GM12878 (cell line): ENCODE results near the gene RND1.

ENCODE experiments used
- BHLHE40 ChIP-seq, 2 experiments: fragments of 450-650 bp in 1 of 2; IDR thresholded peaks; 2 replicates each; pipeline ENCODE4 v1.6.1; 2011 to 2017; ENCODE audit warnings: low read depth in 2 of 2, borderline replicate concordance in 1 of 2, improper control_type of control experiment in 1 of 2, low read length in 1 of 2, mild to moderate bottlenecking in 1 of 2
- CHD2 ChIP-seq: IDR thresholded peaks from 2 replicates; pipeline ENCODE4 v1.6.1; 2011; ENCODE audit warnings: low read depth, low read length, improper control_type of control experiment, borderline replicate concordance
- CTCF ChIP-seq, 3 experiments: IDR thresholded peaks in 2 of 3; conservative IDR thresholded peaks in 1 of 3; 2 replicates each; pipeline ENCODE4 v1.5.1; 2011; ENCODE audit warnings: low read depth in 3 of 3, low read length in 3 of 3, mild to moderate bottlenecking in 3 of 3, control low read depth in 2 of 3, moderate library complexity in 2 of 3, inconsistent platforms in 1 of 3, mixed read lengths in 1 of 3; ENCODE audit not compliant: control insufficient read depth in 2 of 3, insufficient read depth in 1 of 3; ENCODE audit errors: extremely low read depth in 1 of 3
- EP300 ChIP-seq, 2 experiments: fragments of 150-350 bp in 1 of 2; IDR thresholded peaks; 2 replicates each; pipeline ENCODE4 v1.6.1; 2011 to 2012; ENCODE audit warnings: low read depth in 2 of 2, low read length in 2 of 2, borderline replicate concordance in 1 of 2, improper control_type of control experiment in 1 of 2, inconsistent platforms in 1 of 2; ENCODE audit not compliant: control insufficient read depth in 1 of 2
- JUND ChIP-seq: IDR thresholded peaks from 2 replicates; pipeline ENCODE4 v1.6.1; 2012; ENCODE audit warnings: low read depth, mild to moderate bottlenecking, low read length, improper control_type of control experiment, moderate library complexity
- KDM1A ChIP-seq: fragments of 200-600 bp; sonication (generic); IDR thresholded peaks from 2 replicates; pipeline ENCODE4 v1.6.1; 2016; ENCODE audit warnings: borderline replicate concordance
- MAX ChIP-seq: IDR thresholded peaks from 2 replicates; pipeline ENCODE4 v1.6.1; 2012; ENCODE audit warnings: low read depth, low read length, improper control_type of control experiment
- PML ChIP-seq: IDR thresholded peaks from 2 replicates; pipeline ENCODE4 v1.6.1; 2012; ENCODE audit warnings: low read length, inconsistent platforms
- POLR2AphosphoS5 ChIP-seq: IDR thresholded peaks from 2 replicates; pipeline ENCODE4 v1.6.1; 2011; ENCODE audit warnings: mild to moderate bottlenecking, low read length, inconsistent platforms
- SREBF2 ChIP-seq: IDR thresholded peaks from 2 replicates; pipeline ENCODE4 v1.6.1; 2012; ENCODE audit warnings: mild to moderate bottlenecking, low read length
- TBL1XR1 ChIP-seq: IDR thresholded peaks from 2 replicates; pipeline ENCODE4 v1.6.1; 2012; ENCODE audit warnings: low read depth, low read length, improper control_type of control experiment
- TF ChIP-seq, protein P1 (sequence below): fragments of 450-650 bp; IDR thresholded peaks from 2 replicates; pipeline ENCODE4 v1.6.1; 2016; ENCODE audit warnings: mild to moderate bottlenecking, moderate library complexity, borderline replicate concordance
- TF ChIP-seq, protein P2 (sequence below): IDR thresholded peaks from 2 replicates; pipeline ENCODE4 v1.6.1; 2011; ENCODE audit warnings: borderline replicate concordance, low read depth, mild to moderate bottlenecking, moderate library complexity, mixed read lengths, low read length; ENCODE audit not compliant: insufficient read depth; ENCODE audit errors: extremely low read length

GRCh38 chr12:48828293-48828692 is 37.4 kb downstream of the RND1 start:
- TF ChIP-seq KDM1A (no peak), CTCF (IDR thresholded peaks at IDR 0.05 in 2 of 3, conservative IDR thresholded peaks at IDR 0.05 in 1 of 3; ENCODE audit: control insufficient read depth in 2 of 3, extremely low read depth in 1 of 3, insufficient read depth in 1 of 3, low read depth in 3 of 3, low read length in 3 of 3) (no peak), PML (no peak), SREBF2 (no peak), POLR2AphosphoS5 (no peak), TBL1XR1 (no peak), BHLHE40 (IDR thresholded peaks at IDR 0.05; ENCODE audit: borderline replicate concordance in 1 of 2, low read depth in 2 of 2, low read length in 1 of 2) (no peak), JUND (no peak), EP300 (IDR thresholded peaks at IDR 0.05; ENCODE audit: borderline replicate concordance in 1 of 2, control insufficient read depth in 1 of 2, low read depth in 2 of 2, low read length in 2 of 2) (no peak), MAX (no peak), CHD2 (no peak)
- TF ChIP-seq, protein P1, sequence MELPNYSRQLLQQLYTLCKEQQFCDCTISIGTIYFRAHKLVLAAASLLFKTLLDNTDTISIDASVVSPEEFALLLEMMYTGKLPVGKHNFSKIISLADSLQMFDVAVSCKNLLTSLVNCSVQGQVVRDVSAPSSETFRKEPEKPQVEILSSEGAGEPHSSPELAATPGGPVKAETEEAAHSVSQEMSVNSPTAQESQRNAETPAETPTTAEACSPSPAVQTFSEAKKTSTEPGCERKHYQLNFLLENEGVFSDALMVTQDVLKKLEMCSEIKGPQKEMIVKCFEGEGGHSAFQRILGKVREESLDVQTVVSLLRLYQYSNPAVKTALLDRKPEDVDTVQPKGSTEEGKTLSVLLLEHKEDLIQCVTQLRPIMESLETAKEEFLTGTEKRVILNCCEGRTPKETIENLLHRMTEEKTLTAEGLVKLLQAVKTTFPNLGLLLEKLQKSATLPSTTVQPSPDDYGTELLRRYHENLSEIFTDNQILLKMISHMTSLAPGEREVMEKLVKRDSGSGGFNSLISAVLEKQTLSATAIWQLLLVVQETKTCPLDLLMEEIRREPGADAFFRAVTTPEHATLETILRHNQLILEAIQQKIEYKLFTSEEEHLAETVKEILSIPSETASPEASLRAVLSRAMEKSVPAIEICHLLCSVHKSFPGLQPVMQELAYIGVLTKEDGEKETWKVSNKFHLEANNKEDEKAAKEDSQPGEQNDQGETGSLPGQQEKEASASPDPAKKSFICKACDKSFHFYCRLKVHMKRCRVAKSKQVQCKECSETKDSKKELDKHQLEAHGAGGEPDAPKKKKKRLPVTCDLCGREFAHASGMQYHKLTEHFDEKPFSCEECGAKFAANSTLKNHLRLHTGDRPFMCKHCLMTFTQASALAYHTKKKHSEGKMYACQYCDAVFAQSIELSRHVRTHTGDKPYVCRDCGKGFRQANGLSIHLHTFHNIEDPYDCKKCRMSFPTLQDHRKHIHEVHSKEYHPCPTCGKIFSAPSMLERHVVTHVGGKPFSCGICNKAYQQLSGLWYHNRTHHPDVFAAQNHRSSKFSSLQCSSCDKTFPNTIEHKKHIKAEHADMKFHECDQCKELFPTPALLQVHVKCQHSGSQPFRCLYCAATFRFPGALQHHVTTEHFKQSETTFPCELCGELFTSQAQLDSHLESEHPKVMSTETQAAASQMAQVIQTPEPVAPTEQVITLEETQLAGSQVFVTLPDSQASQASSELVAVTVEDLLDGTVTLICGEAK: no peak
- TF ChIP-seq, protein P2, sequence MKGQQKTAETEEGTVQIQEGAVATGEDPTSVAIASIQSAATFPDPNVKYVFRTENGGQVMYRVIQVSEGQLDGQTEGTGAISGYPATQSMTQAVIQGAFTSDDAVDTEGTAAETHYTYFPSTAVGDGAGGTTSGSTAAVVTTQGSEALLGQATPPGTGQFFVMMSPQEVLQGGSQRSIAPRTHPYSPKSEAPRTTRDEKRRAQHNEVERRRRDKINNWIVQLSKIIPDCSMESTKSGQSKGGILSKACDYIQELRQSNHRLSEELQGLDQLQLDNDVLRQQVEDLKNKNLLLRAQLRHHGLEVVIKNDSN: no peak
